SU-DHL-6 (cell line): Measurements from ENCODE around the gene PEX10.

Source experiments
- H2AFZ ChIP-seq: fragments of 200-600 bp; sonication (generic); 2 replicates; pipeline ENCODE4 v1.6.1; 2014; ENCODE audit warnings: low read depth, mild to moderate bottlenecking, moderate library complexity, mixed read lengths, antibody characterized with exemption, low read length; ENCODE audit not compliant: severe bottlenecking
- H3F3A ChIP-seq: fragments of 200-600 bp; shearing (Covaris generic); 2 replicates; pipeline ENCODE4 v1.6.0; 2016; ENCODE audit warnings: antibody characterized with exemption, mild to moderate bottlenecking; ENCODE audit not compliant: insufficient read depth
- H3K27ac ChIP-seq: fragments of 200-600 bp; sonication (generic); 2 replicates; pipeline ENCODE4 v1.5.1; 2016; ENCODE audit warnings: low read depth, mild to moderate bottlenecking, low read length, moderate library complexity, mixed read lengths
- H3K27me3 ChIP-seq: fragments of 200-600 bp; sonication (generic), shearing (Covaris generic); 2 replicates; pipeline ENCODE4 v1.6.0; 2014; ENCODE audit warnings: mild to moderate bottlenecking, low read length
- H3K36me3 ChIP-seq: fragments of 200-600 bp; sonication (generic); 2 replicates; pipeline ENCODE4 v1.6.1; 2014; ENCODE audit warnings: mild to moderate bottlenecking, low read length, mixed read lengths
- H3K4me2 ChIP-seq: fragments of 300-600, 200-600 bp; shearing (Covaris generic), sonication (generic); 2 replicates; pipeline ENCODE4 v1.6.0; 2014; ENCODE audit warnings: low read length, low read depth, mild to moderate bottlenecking; ENCODE audit not compliant: poor library complexity, severe bottlenecking
- H3K4me3 ChIP-seq: fragments of 200-600 bp; sonication (generic); 2 replicates; pipeline ENCODE4 v1.5.1; 2014; ENCODE audit warnings: antibody characterized with exemption, low read length, mild to moderate bottlenecking, mixed read lengths; ENCODE audit not compliant: insufficient read depth, poor library complexity, severe bottlenecking
- H3K79me2 ChIP-seq: fragments of 200-600 bp; sonication (generic); 2 replicates; pipeline ENCODE4 v1.6.1; 2014; ENCODE audit warnings: mild to moderate bottlenecking, low read length, moderate library complexity; ENCODE audit not compliant: insufficient read depth
- H3K9ac ChIP-seq: fragments of 200-600 bp; sonication (generic); 2 replicates; pipeline ENCODE4 v1.7.0; 2014; ENCODE audit warnings: mild to moderate bottlenecking, low read length
- H3K9me2 ChIP-seq: fragments of 200-600 bp; sonication (generic); replicated peaks from 2 replicates; pipeline ENCODE4 v1.6.1; 2014; ENCODE audit warnings: low read length; ENCODE audit not compliant: insufficient read depth
- H3K9me3 ChIP-seq: fragments of 200-600 bp; sonication (generic); 2 replicates; pipeline ENCODE4 v1.6.1; 2014; ENCODE audit warnings: low read length, mixed read lengths; ENCODE audit not compliant: insufficient read depth
- H4K20me1 ChIP-seq: fragments of 200-600 bp; sonication (generic); 2 replicates; pipeline ENCODE4 v1.6.1; 2014; ENCODE audit warnings: low read depth, mild to moderate bottlenecking, antibody characterized with exemption, low read length, moderate library complexity, mixed read lengths
- EZH2phosphoT487 ChIP-seq: fragments of 200-600 bp; sonication (generic), shearing (Covaris generic); conservative IDR thresholded peaks from 2 replicates; pipeline ENCODE4 v1.6.1; 2018; ENCODE audit warnings: mild to moderate bottlenecking, antibody characterized with exemption, low read length, moderate library complexity, mixed read lengths
- TF ChIP-seq, protein P1 (sequence below): fragments of 200-600 bp; sonication (generic); IDR thresholded peaks from one replicate; pipeline ENCODE4 v1.5.1; 2017; ENCODE audit warnings: antibody characterized with exemption, mild to moderate bottlenecking, low read length, moderate library complexity; ENCODE audit not compliant: insufficient read depth, poor library complexity, severe bottlenecking

Gene PEX10

DNA sequence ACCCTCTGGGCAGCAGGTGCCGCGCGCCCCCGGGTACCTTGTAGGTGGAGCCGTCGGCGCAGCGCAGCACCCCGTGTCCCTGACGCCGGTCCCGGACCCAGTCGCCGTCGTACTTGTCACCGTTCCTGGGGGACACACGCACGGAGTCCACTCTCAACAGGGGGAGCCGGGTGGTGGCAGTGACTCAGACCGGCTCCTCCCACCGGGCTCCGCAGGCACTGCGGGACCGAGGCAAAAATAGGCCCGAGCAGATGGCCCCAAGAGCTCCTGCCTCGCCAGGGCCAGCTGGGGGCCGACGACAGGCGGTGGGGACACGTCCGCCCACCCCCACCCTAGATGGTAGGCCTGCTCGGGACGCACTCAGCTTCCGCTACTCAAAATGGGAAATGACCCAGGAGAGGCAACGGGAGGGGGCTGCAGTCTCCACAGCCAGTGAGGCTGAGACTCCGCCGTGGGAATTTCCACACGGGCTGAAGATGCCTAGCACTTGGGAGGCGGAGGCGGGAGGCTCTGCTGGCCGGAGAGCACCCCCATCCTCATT lies 27.4 kb downstream of the PEX10 start:
- Histone ChIP-seq H3K79me2 (no peaks in the 10 kb centered on the region), H3K9me2 (no peaks in the 10 kb centered on the region), H4K20me1 (no peaks in the 10 kb centered on the region), H3K4me3 (no peak overlapping the region), H2AFZ (no peak overlapping the region), H3K9me3 (no peaks in the 10 kb centered on the region), H3K4me2 (no peak overlapping the region), H3K9ac (no peak overlapping the region), H3K27ac (no peak overlapping the region), H3K36me3 (no peaks in the 10 kb centered on the region), H3F3A (peaks cover 15% of the 10 kb centered on the region), H3K27me3 (no peaks in the 10 kb centered on the region)
- TF ChIP-seq EZH2phosphoT487, result no peak
- TF ChIP-seq, protein P1, sequence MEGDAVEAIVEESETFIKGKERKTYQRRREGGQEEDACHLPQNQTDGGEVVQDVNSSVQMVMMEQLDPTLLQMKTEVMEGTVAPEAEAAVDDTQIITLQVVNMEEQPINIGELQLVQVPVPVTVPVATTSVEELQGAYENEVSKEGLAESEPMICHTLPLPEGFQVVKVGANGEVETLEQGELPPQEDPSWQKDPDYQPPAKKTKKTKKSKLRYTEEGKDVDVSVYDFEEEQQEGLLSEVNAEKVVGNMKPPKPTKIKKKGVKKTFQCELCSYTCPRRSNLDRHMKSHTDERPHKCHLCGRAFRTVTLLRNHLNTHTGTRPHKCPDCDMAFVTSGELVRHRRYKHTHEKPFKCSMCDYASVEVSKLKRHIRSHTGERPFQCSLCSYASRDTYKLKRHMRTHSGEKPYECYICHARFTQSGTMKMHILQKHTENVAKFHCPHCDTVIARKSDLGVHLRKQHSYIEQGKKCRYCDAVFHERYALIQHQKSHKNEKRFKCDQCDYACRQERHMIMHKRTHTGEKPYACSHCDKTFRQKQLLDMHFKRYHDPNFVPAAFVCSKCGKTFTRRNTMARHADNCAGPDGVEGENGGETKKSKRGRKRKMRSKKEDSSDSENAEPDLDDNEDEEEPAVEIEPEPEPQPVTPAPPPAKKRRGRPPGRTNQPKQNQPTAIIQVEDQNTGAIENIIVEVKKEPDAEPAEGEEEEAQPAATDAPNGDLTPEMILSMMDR, result no peak

DNA sequence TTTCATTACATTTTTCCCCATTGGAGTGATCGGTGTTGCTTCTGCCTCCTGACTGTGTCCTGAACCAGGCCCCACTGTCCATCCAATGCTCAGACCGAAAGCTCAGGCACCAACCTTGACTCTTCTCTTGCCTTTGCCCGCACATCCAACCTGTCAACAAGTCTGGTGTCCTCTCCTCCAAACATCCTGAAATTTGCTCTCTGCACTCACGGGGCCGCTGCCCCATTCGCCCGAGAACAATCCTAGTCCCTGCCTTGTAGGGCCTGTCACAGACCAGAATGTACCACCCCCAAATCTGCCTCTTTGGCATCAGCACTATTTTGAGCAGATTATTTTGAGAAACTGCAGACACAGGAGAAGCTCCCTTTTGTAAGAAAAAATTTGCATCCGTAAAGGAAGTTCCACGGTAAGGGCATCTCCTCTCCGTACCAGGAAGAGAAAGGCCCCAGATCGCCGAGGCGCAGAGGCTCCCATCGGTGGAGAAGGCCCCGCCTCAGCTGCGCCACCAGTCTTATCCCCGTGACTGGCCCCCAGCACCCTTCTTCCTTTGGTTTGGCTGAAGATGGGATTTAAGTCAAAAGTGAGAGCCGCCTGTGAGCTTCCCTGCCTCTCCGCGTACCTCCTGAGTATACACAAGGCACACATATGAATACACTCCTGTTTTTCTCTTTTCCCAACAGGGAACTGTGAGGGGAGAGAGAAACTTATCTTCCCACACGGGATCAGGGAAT lies 28.1 kb downstream of the PEX10 start:
- TF ChIP-seq EZH2phosphoT487, result no peak
- TF ChIP-seq, protein P1, result no peak
- Histone ChIP-seq H3K4me3 (no peak overlapping the region), H3F3A (peaks cover 11% of the 10 kb centered on the region), H3K79me2 (no peaks in the 10 kb centered on the region), H3K27ac (no peak overlapping the region), H3K27me3 (no peaks in the 10 kb centered on the region), H3K9me3 (no peaks in the 10 kb centered on the region), H2AFZ (no peak overlapping the region), H3K36me3 (no peaks in the 10 kb centered on the region), H3K9ac (no peak overlapping the region), H3K9me2 (no peaks in the 10 kb centered on the region), H3K4me2 (no peak overlapping the region), H4K20me1 (no peaks in the 10 kb centered on the region)

DNA sequence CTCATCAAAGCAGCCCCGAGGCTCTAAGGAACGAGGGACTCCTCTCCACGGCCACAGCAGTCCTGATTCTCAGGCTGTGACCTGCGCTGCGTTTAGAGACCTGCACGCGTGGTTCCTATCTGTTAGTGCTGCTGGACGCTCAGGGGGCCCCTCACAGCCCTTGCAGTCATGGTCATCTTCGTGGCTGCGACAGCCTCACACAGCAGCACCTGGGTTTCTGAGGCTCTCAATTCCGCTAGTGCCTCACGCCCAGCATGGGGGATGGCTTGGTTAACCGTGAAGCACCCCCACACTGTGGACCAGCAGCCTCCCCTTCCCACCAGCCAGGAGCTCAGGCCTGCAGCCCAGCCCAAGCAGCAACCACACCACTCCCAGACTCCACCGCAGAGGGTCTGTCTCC lies 28.8 kb downstream of the PEX10 start:
- TF ChIP-seq, protein P1, result no peak
- no peak for TF ChIP-seq EZH2phosphoT487
- Histone ChIP-seq H2AFZ (no peak overlapping the region), H3K27ac (no peak overlapping the region), H3K9ac (no peak overlapping the region), H3K27me3 (no peaks in the 10 kb centered on the region), H4K20me1 (no peaks in the 10 kb centered on the region), H3K4me3 (no peak overlapping the region), H3F3A (peaks cover 6% of the 10 kb centered on the region), H3K4me2 (no peak overlapping the region), H3K36me3 (no peaks in the 10 kb centered on the region), H3K9me3 (no peaks in the 10 kb centered on the region), H3K79me2 (no peaks in the 10 kb centered on the region), H3K9me2 (no peaks in the 10 kb centered on the region)
